NAMALWA (cell line): Measurements from ENCODE around the gene TXLNA.
A peak's percentile ranks its signal among the peaks of the same experiment; 100 is the strongest.
"Not testable (repeated sequence)": the region's sequence is repeated elsewhere in the genome, so short reads cannot be mapped to it uniquely, and the experiment has no call there.

Experiments
- DNase-seq: peaks from one replicate; pipeline ENCODE4 v3.0.0-alpha.2; 2015; ENCODE audit warnings: low spot score

TXLNA gene

GRCh38 chr1:32179443-32180185 is at the start of gene TXLNA:
TXLNA (plus strand) TSS chr1:32179675; CDS start chr1:32180346, 671 bp downstream.
- peak; percentile 89 for DNase-seq

- DNase-seq: not testable (repeated sequence)
These were observed 45.6 kb upstream of the TXLNA start for GRCh38 chr1:32133950-32134280.

GRCh38 chr1:32137111-32137510 is 42.4 kb upstream of the TXLNA start:
- DNase-seq: no peak

GRCh38 chr1:32138965-32139364 is 40.5 kb upstream of the TXLNA start:
- no peak for DNase-seq

GRCh38 chr1:32142446-32143301 is 36.8 kb upstream of the TXLNA start:
- DNase-seq: peak; percentile 46

GRCh38 chr1:32143302-32143695 is 36.2 kb upstream of the TXLNA start:
- DNase-seq: not testable (repeated sequence)

- DNase-seq: no peak
These were observed 35.4 kb upstream of the TXLNA start for GRCh38 chr1:32144033-32144432.

- DNase-seq: not testable (repeated sequence)
These were observed 31.7 kb upstream of the TXLNA start for GRCh38 chr1:32147799-32148198.

- DNase-seq: no peak
These were observed 28.6 kb upstream of the TXLNA start for GRCh38 chr1:32150847-32151246.

GRCh38 chr1:32151319-32151787 is 28.1 kb upstream of the TXLNA start:
- DNase-seq: no peak

GRCh38 chr1:32159189-32159588 is 20.3 kb upstream of the TXLNA start:
- DNase-seq: no peak

GRCh38 chr1:32163405-32163804 is 16.1 kb upstream of the TXLNA start:
- DNase-seq: no peak

- not testable (repeated sequence) for DNase-seq
These were observed 13.8 kb upstream of the TXLNA start for GRCh38 chr1:32165633-32166032.

- DNase-seq: no peak
These were observed 8.5 kb upstream of the TXLNA start for GRCh38 chr1:32170991-32171390.

GRCh38 chr1:32172621-32173245 is 6.7 kb upstream of the TXLNA start:
- DNase-seq: no peak

GRCh38 chr1:32178380-32179192 is 889 bp upstream of the TXLNA start:
- no peak for DNase-seq

GRCh38 chr1:32179193-32179442 is 357 bp upstream of the TXLNA start:
- no peak for DNase-seq

- DNase-seq: peak; percentile 49
These were observed 948 bp downstream of the TXLNA start for GRCh38 chr1:32180186-32181060.

GRCh38 chr1:32181065-32181464 is 1.6 kb downstream of the TXLNA start:
- no peak for DNase-seq

GRCh38 chr1:32181563-32181962 is 2.1 kb downstream of the TXLNA start:
- DNase-seq: no peak

- no peak for DNase-seq
These were observed 2.6 kb downstream of the TXLNA start for GRCh38 chr1:32182060-32182459.
